ENCODE data around the gene DNMT3B. TPM values are rescaled to one million over a fixed set of nuclear protein-coding genes. Genes with fewer than 3 reads are reported as not detected.

The DNMT3B gene
- total and polyA plus RNA-seq, 4 donors = 0.26 to 2.8 (median 0.60) TPM

DNA sequence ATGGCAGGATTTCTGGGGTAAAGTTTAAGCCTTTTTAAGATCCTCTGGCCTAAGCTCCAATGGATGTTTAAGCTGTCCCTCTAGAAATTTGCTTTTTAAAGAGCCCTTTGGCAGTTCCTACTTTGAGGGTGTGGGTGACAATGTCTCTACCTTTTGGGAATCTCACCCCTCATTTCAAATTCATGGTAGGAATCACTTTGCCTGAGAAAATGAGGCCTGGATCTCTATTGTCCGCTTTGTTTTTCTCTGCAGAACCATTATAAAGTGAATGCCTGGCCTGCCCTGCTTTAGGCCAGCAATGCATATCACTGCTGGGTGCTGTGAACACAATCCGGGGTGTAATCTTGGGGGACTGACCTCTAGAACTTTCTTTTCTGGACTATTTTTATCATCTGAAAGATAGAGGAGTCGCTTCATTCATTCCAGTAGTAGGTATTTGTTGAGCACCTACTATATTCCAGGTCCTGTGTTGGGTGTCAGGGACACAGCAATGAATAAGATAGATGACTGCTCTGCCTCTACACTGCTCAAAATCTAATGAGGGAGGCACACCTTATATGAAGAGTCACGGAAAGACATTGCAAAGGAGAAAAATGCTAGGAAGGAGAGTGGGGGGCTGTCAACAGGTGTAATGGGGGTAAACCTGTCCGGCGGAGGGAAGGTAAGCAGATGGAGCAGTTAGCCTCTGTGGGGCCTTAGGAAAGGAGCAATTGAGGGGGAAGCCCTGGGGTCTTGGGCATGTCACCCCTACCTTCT lies 10.3 kb upstream of the DNMT3B start:
- H3K27ac ChIP-seq (ENCODE audit: low read depth in 1 of 2, low read length in 2 of 2) = no peak overlapping the region
- H3K4me1 ChIP-seq (ENCODE audit: control insufficient read depth in 4 of 4, insufficient read depth in 4 of 4, low read length in 3 of 4) = no peaks in the 10 kb centered on the region
- H3K9ac ChIP-seq (ENCODE audit: low read depth in 1 of 2, low read length in 2 of 2) = no peak overlapping the region
- H3K4me3 ChIP-seq (ENCODE audit: low read depth in 1 of 3, low read length in 3 of 3) = no peak overlapping the region
- no peaks in the 10 kb centered on the region for H3K9me3 ChIP-seq (ENCODE audit: control insufficient read depth in 4 of 4, low read length in 3 of 4)
- H3K27me3 ChIP-seq (ENCODE audit: control insufficient read depth in 4 of 4, insufficient read depth in 4 of 4, low read length in 3 of 4) = no peaks in the 10 kb centered on the region
- WGBS = 95% methylated on average over 6 of the region's 6 CpGs
- no peak for DNase-seq (ENCODE audit: low spot score)
- TF ChIP-seq, protein P1, sequence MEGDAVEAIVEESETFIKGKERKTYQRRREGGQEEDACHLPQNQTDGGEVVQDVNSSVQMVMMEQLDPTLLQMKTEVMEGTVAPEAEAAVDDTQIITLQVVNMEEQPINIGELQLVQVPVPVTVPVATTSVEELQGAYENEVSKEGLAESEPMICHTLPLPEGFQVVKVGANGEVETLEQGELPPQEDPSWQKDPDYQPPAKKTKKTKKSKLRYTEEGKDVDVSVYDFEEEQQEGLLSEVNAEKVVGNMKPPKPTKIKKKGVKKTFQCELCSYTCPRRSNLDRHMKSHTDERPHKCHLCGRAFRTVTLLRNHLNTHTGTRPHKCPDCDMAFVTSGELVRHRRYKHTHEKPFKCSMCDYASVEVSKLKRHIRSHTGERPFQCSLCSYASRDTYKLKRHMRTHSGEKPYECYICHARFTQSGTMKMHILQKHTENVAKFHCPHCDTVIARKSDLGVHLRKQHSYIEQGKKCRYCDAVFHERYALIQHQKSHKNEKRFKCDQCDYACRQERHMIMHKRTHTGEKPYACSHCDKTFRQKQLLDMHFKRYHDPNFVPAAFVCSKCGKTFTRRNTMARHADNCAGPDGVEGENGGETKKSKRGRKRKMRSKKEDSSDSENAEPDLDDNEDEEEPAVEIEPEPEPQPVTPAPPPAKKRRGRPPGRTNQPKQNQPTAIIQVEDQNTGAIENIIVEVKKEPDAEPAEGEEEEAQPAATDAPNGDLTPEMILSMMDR (IDR thresholded peaks at IDR 0.05; ENCODE audit: low read depth, low read length, missing input control) = no peak
- TF ChIP-seq YY1 (IDR thresholded peaks at IDR 0.05) (no peak), JUND (IDR thresholded peaks at IDR 0.05) (no peak), FOXA2 (IDR thresholded peaks at IDR 0.05) (no peak), FOXA1 (IDR thresholded peaks at IDR 0.05) (no peak), ZBTB33 (IDR thresholded peaks at IDR 0.05) (no peak), EGR1 (IDR thresholded peaks at IDR 0.05; ENCODE audit: low read depth in 2 of 2) (no peak), SP1 (IDR thresholded peaks at IDR 0.05) (no peak)
- TF ChIP-seq, protein P2, sequence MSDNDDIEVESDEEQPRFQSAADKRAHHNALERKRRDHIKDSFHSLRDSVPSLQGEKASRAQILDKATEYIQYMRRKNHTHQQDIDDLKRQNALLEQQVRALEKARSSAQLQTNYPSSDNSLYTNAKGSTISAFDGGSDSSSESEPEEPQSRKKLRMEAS (IDR thresholded peaks at IDR 0.05) = no peak
- no peaks in the 10 kb centered on the region for H3K36me3 ChIP-seq (ENCODE audit: control insufficient read depth in 4 of 4, insufficient read depth in 3 of 4, low read depth in 1 of 4, low read length in 3 of 4)

DNA sequence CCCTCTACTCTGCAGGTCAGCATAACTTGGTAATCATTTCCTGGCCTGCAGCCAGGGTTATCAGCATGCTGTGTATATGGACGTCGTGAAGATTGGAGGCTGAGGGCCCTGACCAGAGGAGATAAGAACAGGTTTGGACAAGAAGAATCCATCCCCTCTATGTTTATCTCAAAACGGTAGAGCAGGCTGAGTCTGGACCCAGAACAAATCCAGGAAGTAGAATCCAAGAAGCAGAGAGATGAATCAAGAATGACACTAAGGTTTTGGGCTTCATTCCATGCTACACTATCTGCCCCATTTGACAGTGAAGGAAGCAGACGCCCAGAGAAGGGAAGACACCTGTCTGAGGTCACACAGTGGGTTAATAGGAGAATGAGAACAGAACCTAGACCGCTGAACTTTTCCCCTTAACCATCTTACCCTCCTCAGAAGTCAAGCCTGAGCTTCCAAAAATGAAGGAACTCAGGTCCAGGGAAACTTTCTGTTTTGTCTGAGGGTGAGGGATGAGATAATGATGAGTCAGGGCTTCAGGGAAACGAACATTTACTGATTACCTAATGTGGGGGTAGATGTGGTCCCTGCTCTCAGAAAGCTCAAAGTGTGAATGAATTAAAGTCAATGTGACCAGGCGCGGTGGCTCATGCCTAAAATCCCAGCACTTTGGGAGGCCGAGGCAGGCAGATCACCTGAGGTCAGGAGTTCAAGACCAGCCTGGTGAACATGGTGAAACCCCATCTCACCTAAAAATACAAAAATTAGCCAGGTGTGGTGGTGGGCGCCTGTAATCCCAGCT lies 9.5 kb upstream of the DNMT3B start:
- Histone ChIP-seq H3K36me3 (ENCODE audit: control insufficient read depth in 4 of 4, insufficient read depth in 3 of 4, low read depth in 1 of 4, low read length in 3 of 4) (no peaks in the 10 kb centered on the region), H3K9me3 (ENCODE audit: control insufficient read depth in 4 of 4, low read length in 3 of 4) (no peaks in the 10 kb centered on the region), H3K27ac (ENCODE audit: low read depth in 1 of 2, low read length in 2 of 2) (no peak overlapping the region), H3K27me3 (ENCODE audit: control insufficient read depth in 4 of 4, insufficient read depth in 4 of 4, low read length in 3 of 4) (no peaks in the 10 kb centered on the region), H3K4me3 (ENCODE audit: low read depth in 1 of 3, low read length in 3 of 3) (no peak overlapping the region), H3K9ac (ENCODE audit: low read depth in 1 of 2, low read length in 2 of 2) (no peak overlapping the region), H3K4me1 (ENCODE audit: control insufficient read depth in 4 of 4, insufficient read depth in 4 of 4, low read length in 3 of 4) (no peaks in the 10 kb centered on the region)
- WGBS = 73% methylated on average over 10 of the region's 10 CpGs
- TF ChIP-seq EGR1 (IDR thresholded peaks at IDR 0.05; ENCODE audit: low read depth in 2 of 2) = no peak
- TF ChIP-seq RXRA (IDR thresholded peaks at IDR 0.05) = no peak
- TF ChIP-seq, protein P1 (IDR thresholded peaks at IDR 0.05; ENCODE audit: low read depth, low read length, missing input control) = no peak
- TF ChIP-seq TAF1 (conservative IDR thresholded peaks at IDR 0.05) = no peak
- TF ChIP-seq, protein P3, sequence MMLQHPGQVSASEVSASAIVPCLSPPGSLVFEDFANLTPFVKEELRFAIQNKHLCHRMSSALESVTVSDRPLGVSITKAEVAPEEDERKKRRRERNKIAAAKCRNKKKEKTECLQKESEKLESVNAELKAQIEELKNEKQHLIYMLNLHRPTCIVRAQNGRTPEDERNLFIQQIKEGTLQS (IDR thresholded peaks at IDR 0.05) = no peak
- TF ChIP-seq HNF4A (conservative IDR thresholded peaks at IDR 0.05) = no peak
- no peak for TF ChIP-seq REST (IDR thresholded peaks at IDR 0.05)
- TF ChIP-seq ZBTB33 (IDR thresholded peaks at IDR 0.05) = no peak
- no peak for DNase-seq (ENCODE audit: low spot score)
